Measurements from ENCODE around the gene TSPOAP1. TPM values are rescaled to one million over a fixed set of nuclear protein-coding genes. Genes with fewer than 3 reads are reported as not detected.

TSPOAP1 gene
- polyA plus RNA-seq, 1 of the 3 experiments (the other 2 are of a cell fraction): 0.79 TPM

DNA sequence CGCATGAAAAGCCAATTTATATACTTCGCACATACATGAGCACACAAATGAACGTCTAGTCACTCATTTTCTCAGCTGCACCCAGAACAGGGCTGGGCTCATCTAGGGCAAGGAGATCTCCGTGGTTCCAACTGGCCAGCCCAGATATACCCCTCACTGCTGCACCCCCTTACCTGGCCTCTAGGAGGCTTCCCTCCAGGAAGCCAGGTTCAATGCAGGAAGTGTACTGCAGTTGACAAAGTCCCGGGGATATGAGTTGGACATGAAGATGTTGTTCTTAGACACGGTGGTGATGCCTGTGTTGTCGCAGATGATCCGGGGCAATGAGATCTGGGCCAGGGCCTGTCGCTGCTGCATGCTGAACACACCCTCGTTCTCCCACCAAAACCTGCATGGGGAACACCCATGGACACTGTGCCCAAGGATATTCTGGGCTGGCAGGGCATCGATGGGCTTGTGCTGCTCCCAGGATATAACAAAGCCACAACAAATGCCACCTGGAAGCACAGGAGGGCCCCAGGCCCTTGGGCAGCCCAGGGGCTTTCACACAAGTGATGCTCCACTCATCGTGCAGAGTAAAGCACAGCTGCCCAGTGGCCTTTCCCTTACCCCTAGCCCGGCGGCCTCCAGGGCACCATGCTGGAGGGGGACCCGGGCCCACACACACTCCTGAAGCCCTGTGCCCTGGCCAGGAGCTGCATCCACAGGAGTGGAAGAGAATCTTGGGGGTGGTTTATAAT is 57.9 kb downstream of the TSPOAP1 start:
- ChIA-PET POLR2A (no interaction called here), CTCF (interaction anchor here (0.9 to 1.5 kb wide), 4 partner anchors 9 to 47 kb away, joined by 3 to 5 read pairs (median 4); partner anchors contain the start of gene MPO)
- no peaks in the 10 kb centered on the region for H3K9me3 ChIP-seq
- no peaks in the 10 kb centered on the region for H3K36me3 ChIP-seq (replicated peaks in 1 of 2; ENCODE audit: control insufficient read depth in 1 of 2, insufficient read depth in 2 of 2, low read length in 1 of 2)
- H3K9me2 ChIP-seq: no peaks in the 10 kb centered on the region
- no peak overlapping the region for H3K4me3 ChIP-seq (ENCODE audit: low read depth in 2 of 2, low read length in 1 of 2)
- no peaks in the 10 kb centered on the region for H3F3A ChIP-seq (replicated peaks; ENCODE audit: insufficient read depth)
- peak; percentile 20 for DNase-seq
- H3K79me2 ChIP-seq (ENCODE audit: insufficient read depth): no peaks in the 10 kb centered on the region
- no peak for TF ChIP-seq RCOR1 (IDR thresholded peaks at IDR 0.05; ENCODE audit: low read length)
- TF ChIP-seq, protein P1, sequence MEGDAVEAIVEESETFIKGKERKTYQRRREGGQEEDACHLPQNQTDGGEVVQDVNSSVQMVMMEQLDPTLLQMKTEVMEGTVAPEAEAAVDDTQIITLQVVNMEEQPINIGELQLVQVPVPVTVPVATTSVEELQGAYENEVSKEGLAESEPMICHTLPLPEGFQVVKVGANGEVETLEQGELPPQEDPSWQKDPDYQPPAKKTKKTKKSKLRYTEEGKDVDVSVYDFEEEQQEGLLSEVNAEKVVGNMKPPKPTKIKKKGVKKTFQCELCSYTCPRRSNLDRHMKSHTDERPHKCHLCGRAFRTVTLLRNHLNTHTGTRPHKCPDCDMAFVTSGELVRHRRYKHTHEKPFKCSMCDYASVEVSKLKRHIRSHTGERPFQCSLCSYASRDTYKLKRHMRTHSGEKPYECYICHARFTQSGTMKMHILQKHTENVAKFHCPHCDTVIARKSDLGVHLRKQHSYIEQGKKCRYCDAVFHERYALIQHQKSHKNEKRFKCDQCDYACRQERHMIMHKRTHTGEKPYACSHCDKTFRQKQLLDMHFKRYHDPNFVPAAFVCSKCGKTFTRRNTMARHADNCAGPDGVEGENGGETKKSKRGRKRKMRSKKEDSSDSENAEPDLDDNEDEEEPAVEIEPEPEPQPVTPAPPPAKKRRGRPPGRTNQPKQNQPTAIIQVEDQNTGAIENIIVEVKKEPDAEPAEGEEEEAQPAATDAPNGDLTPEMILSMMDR (IDR thresholded peaks at IDR 0.05): peak; percentile 25; the same call in 1 of the 2 replicates
- WGBS (ENCODE audit: low lambda C conversion rate): 44% methylated on average over 15 of the region's 15 CpGs
- H3K27ac ChIP-seq (ENCODE audit: low read depth in 2 of 2, low read length in 1 of 2): no peak overlapping the region
- H3K4me2 ChIP-seq: no peak overlapping the region
- H4K20me1 ChIP-seq (ENCODE audit: insufficient read depth): no peaks in the 10 kb centered on the region
- no peak overlapping the region for H3K9ac ChIP-seq
- H3K27me3 ChIP-seq (ENCODE audit: insufficient read depth): peaks cover 32% of the 10 kb centered on the region
- H3K4me1 ChIP-seq (ENCODE audit: control insufficient read depth in 1 of 2, insufficient read depth in 2 of 2, low read depth in 1 of 2, low read length in 1 of 2): no peaks in the 10 kb centered on the region
- H2AFZ ChIP-seq (ENCODE audit: low read depth): no peak overlapping the region

DNA sequence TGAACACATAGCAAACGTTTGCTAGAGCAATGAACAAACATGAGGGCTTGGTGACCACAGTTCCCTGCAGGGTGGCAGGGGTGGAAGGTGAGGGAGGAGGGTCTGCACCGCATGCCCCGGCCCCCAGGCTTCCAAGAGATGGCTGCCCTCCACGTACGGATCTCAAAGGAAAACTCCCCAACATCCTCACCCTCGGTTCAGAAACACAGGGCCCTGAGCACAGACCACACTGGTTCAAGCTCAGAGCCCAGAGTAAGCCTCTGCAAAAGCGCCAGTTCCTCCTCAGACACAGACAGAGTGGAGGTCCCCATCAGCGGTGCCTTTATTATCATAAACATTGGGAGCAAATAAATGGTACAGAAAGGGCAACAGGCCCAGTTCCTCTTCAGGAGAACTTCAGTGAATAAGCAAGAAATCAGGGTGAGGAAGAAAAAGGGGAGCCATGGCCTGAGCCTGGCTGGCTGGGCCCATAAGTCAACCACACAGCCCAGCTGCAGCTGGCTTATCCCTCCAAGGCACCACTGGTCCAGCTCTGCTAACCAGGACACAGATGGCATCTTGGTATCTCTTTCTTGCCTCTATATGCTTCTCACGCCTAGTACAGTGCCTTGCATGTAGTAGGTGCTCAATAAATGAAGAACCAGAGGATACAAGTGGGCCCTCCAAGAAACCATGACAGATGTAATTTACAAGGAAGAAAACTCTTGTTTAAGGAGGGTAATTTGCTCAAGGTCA is 58.9 kb downstream of the TSPOAP1 start:
- Histone ChIP-seq H3K27me3 (ENCODE audit: insufficient read depth) (peaks cover 37% of the 10 kb centered on the region), H3K4me1 (ENCODE audit: control insufficient read depth in 1 of 2, insufficient read depth in 2 of 2, low read depth in 1 of 2, low read length in 1 of 2) (no peaks in the 10 kb centered on the region), H3K9ac (no peak overlapping the region), H3K27ac (ENCODE audit: low read depth in 2 of 2, low read length in 1 of 2) (no peak overlapping the region), H3F3A (replicated peaks; ENCODE audit: insufficient read depth) (no peaks in the 10 kb centered on the region), H4K20me1 (ENCODE audit: insufficient read depth) (no peaks in the 10 kb centered on the region), H3K36me3 (replicated peaks in 1 of 2; ENCODE audit: control insufficient read depth in 1 of 2, insufficient read depth in 2 of 2, low read length in 1 of 2) (no peaks in the 10 kb centered on the region), H3K4me2 (no peak overlapping the region), H2AFZ (ENCODE audit: low read depth) (no peak overlapping the region), H3K79me2 (ENCODE audit: insufficient read depth) (no peaks in the 10 kb centered on the region), H3K9me2 (no peaks in the 10 kb centered on the region), H3K9me3 (no peaks in the 10 kb centered on the region), H3K4me3 (ENCODE audit: low read depth in 2 of 2, low read length in 1 of 2) (no peak overlapping the region)
- CTCF ChIA-PET: interaction anchor here (1.3 to 1.5 kb wide), 2 partner anchors 20 to 48 kb away, joined by 3 to 4 read pairs; no protein-coding TSS in a partner anchor
- POLR2A ChIA-PET: no interaction called here
- TF ChIP-seq, protein P2, sequence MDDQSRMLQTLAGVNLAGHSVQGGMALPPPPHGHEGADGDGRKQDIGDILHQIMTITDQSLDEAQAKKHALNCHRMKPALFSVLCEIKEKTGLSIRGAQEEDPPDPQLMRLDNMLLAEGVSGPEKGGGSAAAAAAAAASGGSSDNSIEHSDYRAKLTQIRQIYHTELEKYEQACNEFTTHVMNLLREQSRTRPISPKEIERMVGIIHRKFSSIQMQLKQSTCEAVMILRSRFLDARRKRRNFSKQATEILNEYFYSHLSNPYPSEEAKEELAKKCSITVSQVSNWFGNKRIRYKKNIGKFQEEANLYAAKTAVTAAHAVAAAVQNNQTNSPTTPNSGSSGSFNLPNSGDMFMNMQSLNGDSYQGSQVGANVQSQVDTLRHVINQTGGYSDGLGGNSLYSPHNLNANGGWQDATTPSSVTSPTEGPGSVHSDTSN (IDR thresholded peaks at IDR 0.05): no peak
- TF ChIP-seq FOSL2 (IDR thresholded peaks at IDR 0.05; ENCODE audit: borderline replicate concordance, low read depth) (no peak), CHD2 (IDR thresholded peaks at IDR 0.05; ENCODE audit: low read length, partially characterized antibody) (no peak), MXI1 (IDR thresholded peaks at IDR 0.05; ENCODE audit: low read depth, low read length) (no peak), POLR2AphosphoS5 (IDR thresholded peaks at IDR 0.05; ENCODE audit: low read depth, low read length) (no peak), RAD21 (IDR thresholded peaks at IDR 0.05; ENCODE audit: low read length) (no peak), TEAD4 (IDR thresholded peaks at IDR 0.05; ENCODE audit: borderline replicate concordance, insufficient read depth) (no peak), MEF2A (IDR thresholded peaks at IDR 0.05; ENCODE audit: borderline replicate concordance, low read depth) (no peak)
- TF ChIP-seq, protein P3, sequence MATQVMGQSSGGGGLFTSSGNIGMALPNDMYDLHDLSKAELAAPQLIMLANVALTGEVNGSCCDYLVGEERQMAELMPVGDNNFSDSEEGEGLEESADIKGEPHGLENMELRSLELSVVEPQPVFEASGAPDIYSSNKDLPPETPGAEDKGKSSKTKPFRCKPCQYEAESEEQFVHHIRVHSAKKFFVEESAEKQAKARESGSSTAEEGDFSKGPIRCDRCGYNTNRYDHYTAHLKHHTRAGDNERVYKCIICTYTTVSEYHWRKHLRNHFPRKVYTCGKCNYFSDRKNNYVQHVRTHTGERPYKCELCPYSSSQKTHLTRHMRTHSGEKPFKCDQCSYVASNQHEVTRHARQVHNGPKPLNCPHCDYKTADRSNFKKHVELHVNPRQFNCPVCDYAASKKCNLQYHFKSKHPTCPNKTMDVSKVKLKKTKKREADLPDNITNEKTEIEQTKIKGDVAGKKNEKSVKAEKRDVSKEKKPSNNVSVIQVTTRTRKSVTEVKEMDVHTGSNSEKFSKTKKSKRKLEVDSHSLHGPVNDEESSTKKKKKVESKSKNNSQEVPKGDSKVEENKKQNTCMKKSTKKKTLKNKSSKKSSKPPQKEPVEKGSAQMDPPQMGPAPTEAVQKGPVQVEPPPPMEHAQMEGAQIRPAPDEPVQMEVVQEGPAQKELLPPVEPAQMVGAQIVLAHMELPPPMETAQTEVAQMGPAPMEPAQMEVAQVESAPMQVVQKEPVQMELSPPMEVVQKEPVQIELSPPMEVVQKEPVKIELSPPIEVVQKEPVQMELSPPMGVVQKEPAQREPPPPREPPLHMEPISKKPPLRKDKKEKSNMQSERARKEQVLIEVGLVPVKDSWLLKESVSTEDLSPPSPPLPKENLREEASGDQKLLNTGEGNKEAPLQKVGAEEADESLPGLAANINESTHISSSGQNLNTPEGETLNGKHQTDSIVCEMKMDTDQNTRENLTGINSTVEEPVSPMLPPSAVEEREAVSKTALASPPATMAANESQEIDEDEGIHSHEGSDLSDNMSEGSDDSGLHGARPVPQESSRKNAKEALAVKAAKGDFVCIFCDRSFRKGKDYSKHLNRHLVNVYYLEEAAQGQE (IDR thresholded peaks at IDR 0.05; ENCODE audit: low read depth, low read length): no peak
- TF ChIP-seq, protein P4, sequence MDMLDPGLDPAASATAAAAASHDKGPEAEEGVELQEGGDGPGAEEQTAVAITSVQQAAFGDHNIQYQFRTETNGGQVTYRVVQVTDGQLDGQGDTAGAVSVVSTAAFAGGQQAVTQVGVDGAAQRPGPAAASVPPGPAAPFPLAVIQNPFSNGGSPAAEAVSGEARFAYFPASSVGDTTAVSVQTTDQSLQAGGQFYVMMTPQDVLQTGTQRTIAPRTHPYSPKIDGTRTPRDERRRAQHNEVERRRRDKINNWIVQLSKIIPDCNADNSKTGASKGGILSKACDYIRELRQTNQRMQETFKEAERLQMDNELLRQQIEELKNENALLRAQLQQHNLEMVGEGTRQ (IDR thresholded peaks at IDR 0.05; ENCODE audit: borderline replicate concordance, low read depth, low read length): no peak
- peak; percentile 13 for DNase-seq
- 34% methylated on average over 9 of the region's 9 CpGs for WGBS (ENCODE audit: low lambda C conversion rate)

Data from SK-N-SH (cell line).